Calu3 (cell line): ENCODE measurements around the gene TTLL9. TPM values are rescaled to one million over a fixed set of nuclear protein-coding genes. Genes with fewer than 3 reads are reported as not detected.

Experiments
- BruUV-seq: library from RNA; stranded (reverse); fragments of 400-500 nt; replicated peaks from 2 replicates; lab custom pipeline; 2021; lab: Mats Ljungman, UMichigan
- CTCF ChIA-PET: fragments of 300-600 bp; sonication (Branson Sonifier 250); formaldehyde crosslinking; loops from one replicate; lab custom pipeline; 2022; ENCODE audit warnings: antibody characterized with exemption; lab: Charles Lee
- DNase-seq: peaks from one replicate; pipeline ENCODE4 v3.0.0; 2022
- H3K27ac Mint-ChIP-seq: one replicate; pipeline ENCODE4 v1.8.0; 2022; ENCODE audit warnings: mixed read lengths; ENCODE audit not compliant: unreplicated experiment
- H3K27me3 Mint-ChIP-seq: one replicate; pipeline ENCODE4 v1.8.0; 2022; ENCODE audit warnings: mixed read lengths; ENCODE audit not compliant: unreplicated experiment
- H3K36me3 Mint-ChIP-seq: one replicate; pipeline ENCODE4 v1.8.0; 2022; ENCODE audit warnings: mild to moderate bottlenecking, moderate library complexity, mixed read lengths; ENCODE audit not compliant: insufficient read depth, unreplicated experiment
- H3K4me1 Mint-ChIP-seq: one replicate; pipeline ENCODE4 v1.8.0; 2022; ENCODE audit warnings: mild to moderate bottlenecking, low read depth, mixed read lengths; ENCODE audit not compliant: unreplicated experiment
- H3K4me3 Mint-ChIP-seq: one replicate; pipeline ENCODE4 v1.8.0; 2022; ENCODE audit warnings: mild to moderate bottlenecking, low read depth, moderate library complexity, mixed read lengths; ENCODE audit not compliant: unreplicated experiment
- H3K9me3 Mint-ChIP-seq: one replicate; pipeline ENCODE4 v1.8.0; 2022; ENCODE audit warnings: low read depth, mixed read lengths; ENCODE audit not compliant: unreplicated experiment
- CTCF ChIP-seq: fragments of 200-600 bp; IDR thresholded peaks from one replicate; pipeline ENCODE4 v1.8.0; 2022; ENCODE audit warnings: antibody characterized with exemption; ENCODE audit not compliant: unreplicated experiment
- intact Hi-C: fragments of 100-400 bp; cut with micrococcal nuclease; formaldehyde crosslinking; loops from one replicate; pipeline ENCODE4 v1.10.0; 2022; ENCODE audit not compliant: unreplicated experiment
- total RNA-seq: library from RNA; stranded (reverse); gene quantifications from 2 replicates; pipeline ENCODE4 v1.2.3, GENCODE V29; 2022

Gene TTLL9
- total RNA-seq, 1 experiment from 2014 or later: not detected

- intact Hi-C loops: no loop called here
- Mint-ChIP-seq H3K4me3 (peak overlapping the region; percentile 66), H3K36me3 (peaks cover 8% of the 10 kb centered on the region), H3K9me3 (no peaks in the 10 kb centered on the region), H3K27ac (peak overlapping the region; percentile 1), H3K4me1 (peaks cover 16% of the 10 kb centered on the region), H3K27me3 (no peaks in the 10 kb centered on the region)
- TF ChIP-seq CTCF: no peak
- peak; percentile 63 for DNase-seq
- no TSS peak for BruUV-seq
- CTCF ChIA-PET: interaction anchor here (0.7 kb wide), 2 partner anchors 19 to 672 kb away, joined by 4 to 5 read pairs; no protein-coding TSS in a partner anchor
Measured at GRCh38 chr20:31861385-31862156, 8.9 kb upstream of the TTLL9 start.

GRCh38 chr20:31862157-31862470 is 8.3 kb upstream of the TTLL9 start:
- no peaks in the 10 kb centered on the region for H3K9me3 Mint-ChIP-seq
- no TSS peak for BruUV-seq
- no peaks in the 10 kb centered on the region for H3K27me3 Mint-ChIP-seq
- DNase-seq: no peak
- H3K4me3 Mint-ChIP-seq: peak overlapping the region; percentile 66
- peaks cover 8% of the 10 kb centered on the region for H3K36me3 Mint-ChIP-seq
- intact Hi-C loops: no loop called here
- peaks cover 16% of the 10 kb centered on the region for H3K4me1 Mint-ChIP-seq
- no peak for TF ChIP-seq CTCF
- no peak overlapping the region for H3K27ac Mint-ChIP-seq
- CTCF ChIA-PET: no interaction called here

- no peak overlapping the region for H3K27ac Mint-ChIP-seq
- TF ChIP-seq CTCF: no peak
- H3K9me3 Mint-ChIP-seq: no peaks in the 10 kb centered on the region
- CTCF ChIA-PET: interaction anchor here (0.6 kb wide), 1 partner anchor 93 kb away, joined by 3 read pairs; no protein-coding TSS in a partner anchor
- BruUV-seq: no TSS peak
- DNase-seq: no peak
- no peaks in the 10 kb centered on the region for H3K27me3 Mint-ChIP-seq
- H3K4me3 Mint-ChIP-seq: no peak overlapping the region
- intact Hi-C loops: no loop called here
- peaks cover 8% of the 10 kb centered on the region for H3K36me3 Mint-ChIP-seq
- H3K4me1 Mint-ChIP-seq: peaks cover 16% of the 10 kb centered on the region
Measured at GRCh38 chr20:31862506-31862905, 7.9 kb upstream of the TTLL9 start.

DNA sequence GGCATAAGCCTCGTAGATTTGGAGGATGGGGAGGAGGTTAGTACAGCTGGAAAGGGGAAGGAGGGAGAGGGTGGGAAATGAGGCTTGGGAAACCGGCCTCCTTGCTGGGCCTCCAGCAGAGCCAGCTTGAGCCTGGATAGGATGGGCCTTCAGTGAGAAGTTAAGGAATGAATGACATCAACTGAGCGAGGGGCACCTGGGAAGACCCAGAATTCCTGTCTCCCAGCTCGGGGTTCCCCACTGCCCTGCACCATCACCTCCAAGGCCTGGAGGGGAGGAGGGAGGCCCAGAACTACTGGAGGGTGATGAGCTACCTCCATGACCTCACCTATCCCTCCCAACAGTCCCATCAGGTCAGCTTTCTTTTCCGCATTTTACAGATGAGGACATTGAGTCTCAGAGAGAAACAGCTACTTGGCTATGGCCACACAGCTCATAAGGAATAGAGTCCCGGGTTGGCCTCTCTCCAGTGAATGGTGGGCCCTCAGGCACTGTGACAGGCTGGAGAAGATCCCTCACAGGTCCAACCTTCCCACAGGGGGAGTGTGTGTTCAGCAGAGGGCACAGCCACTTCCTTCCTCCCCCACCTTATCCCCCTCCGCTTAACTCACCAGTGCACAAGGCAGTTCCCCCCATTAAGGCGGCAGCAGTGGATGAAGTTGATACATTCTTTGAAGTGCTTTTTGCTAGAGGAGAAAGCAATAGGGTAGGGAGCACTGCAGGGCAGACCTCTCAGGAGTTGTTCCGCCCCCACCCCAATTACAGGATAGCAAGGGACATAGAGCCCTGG is 6.9 kb upstream of the TTLL9 start:
- Mint-ChIP-seq H3K4me1 (peaks cover 16% of the 10 kb centered on the region), H3K27ac (no peak overlapping the region), H3K4me3 (no peak overlapping the region), H3K27me3 (no peaks in the 10 kb centered on the region), H3K36me3 (peaks cover 8% of the 10 kb centered on the region), H3K9me3 (no peaks in the 10 kb centered on the region)
- no TSS peak for BruUV-seq
- no peak for TF ChIP-seq CTCF
- intact Hi-C loops: no loop called here
- no peak for DNase-seq
- CTCF ChIA-PET: interaction anchor here (0.6 to 0.7 kb wide), 5 partner anchors 11 to 239 kb away, joined by 3 to 10 read pairs (median 3); no protein-coding TSS in a partner anchor
